Measurements from ENCODE around the gene AMBRA1.
"Not testable (repeated sequence)": the region's sequence is repeated elsewhere in the genome, so short reads cannot be mapped to it uniquely, and the experiment has no call there.

The AMBRA1 gene

GRCh38 chr11:46524201-46524770 lies 69.5 kb downstream of the AMBRA1 start:
- Mint-ChIP-seq H3K9me3 (no peaks in the 10 kb centered on the region), H3K4me3 (no peak overlapping the region), H3K36me3 (peaks cover 13% of the 10 kb centered on the region), H3K4me1 (peaks cover 20% of the 10 kb centered on the region), H3K27me3 (no peaks in the 10 kb centered on the region), H3K27ac (no peak overlapping the region)
- DNase-seq (ENCODE audit: low spot score in 2 of 2) (no peak), ATAC-seq (ENCODE audit: low read depth) (no peak)

- no peak for ATAC-seq (ENCODE audit: low read depth)
- Mint-ChIP-seq H3K4me1 (peaks cover 12% of the 10 kb centered on the region), H3K36me3 (peaks cover 13% of the 10 kb centered on the region)
These were observed 70.5 kb downstream of the AMBRA1 start for GRCh38 chr11:46523290-46523689.

GRCh38 chr11:46522682-46523281 lies 71.0 kb downstream of the AMBRA1 start:
- H3K36me3 Mint-ChIP-seq = peaks cover 13% of the 10 kb centered on the region
- no peak for ATAC-seq (ENCODE audit: low read depth)
- no peaks in the 10 kb centered on the region for H3K9me3 Mint-ChIP-seq
- H3K27ac Mint-ChIP-seq = peak overlapping the region; percentile 43
- DNase-seq (ENCODE audit: low spot score in 2 of 2) = no peak
- H3K4me1 Mint-ChIP-seq = peaks cover 11% of the 10 kb centered on the region
- no peak overlapping the region for H3K4me3 Mint-ChIP-seq
- H3K27me3 Mint-ChIP-seq = no peaks in the 10 kb centered on the region

More at GRCh38 chr11:46523290-46523689, 70.5 kb downstream of the AMBRA1 start:
- peak overlapping the region; percentile 43 for H3K27ac Mint-ChIP-seq
- H3K9me3 Mint-ChIP-seq = no peaks in the 10 kb centered on the region
- H3K27me3 Mint-ChIP-seq = no peaks in the 10 kb centered on the region
- no peak for DNase-seq (ENCODE audit: low spot score in 2 of 2)
- no peak overlapping the region for H3K4me3 Mint-ChIP-seq

GRCh38 chr11:46521961-46522681 lies 71.7 kb downstream of the AMBRA1 start:
- ATAC-seq (ENCODE audit: low read depth) (no peak), DNase-seq (ENCODE audit: low spot score in 2 of 2) (no peak)
- no peaks in the 10 kb centered on the region for H3K27me3 Mint-ChIP-seq
- H3K9me3 Mint-ChIP-seq = no peaks in the 10 kb centered on the region
- H3K36me3 Mint-ChIP-seq = peaks cover 9% of the 10 kb centered on the region
- no peak overlapping the region for H3K4me3 Mint-ChIP-seq
- H3K4me1 Mint-ChIP-seq = peaks cover 11% of the 10 kb centered on the region
- no peak overlapping the region for H3K27ac Mint-ChIP-seq

- DNase-seq (ENCODE audit: low spot score in 2 of 2) = no peak
- Mint-ChIP-seq H3K4me1 (peaks cover 11% of the 10 kb centered on the region), H3K27me3 (no peaks in the 10 kb centered on the region), H3K27ac (no peak overlapping the region), H3K9me3 (no peaks in the 10 kb centered on the region), H3K36me3 (peaks cover 3% of the 10 kb centered on the region), H3K4me3 (no peak overlapping the region)
- ATAC-seq (ENCODE audit: low read depth) = no peak
These were observed 72.7 kb downstream of the AMBRA1 start for GRCh38 chr11:46520971-46521745.

GRCh38 chr11:46519351-46519750 lies 74.5 kb downstream of the AMBRA1 start:
- Mint-ChIP-seq H3K4me3 (no peak overlapping the region), H3K9me3 (no peaks in the 10 kb centered on the region), H3K27ac (no peak overlapping the region), H3K4me1 (peaks cover 11% of the 10 kb centered on the region), H3K27me3 (no peaks in the 10 kb centered on the region), H3K36me3 (peaks cover 5% of the 10 kb centered on the region)
- ATAC-seq (ENCODE audit: low read depth) = no peak
- DNase-seq (ENCODE audit: low spot score in 2 of 2) = no peak

GRCh38 chr11:46518928-46519327 lies 74.9 kb downstream of the AMBRA1 start:
- H3K27ac Mint-ChIP-seq; H3K27me3 Mint-ChIP-seq; H3K9me3 Mint-ChIP-seq; H3K36me3 Mint-ChIP-seq; H3K4me3 Mint-ChIP-seq; ATAC-seq (ENCODE audit: low read depth); DNase-seq (ENCODE audit: low spot score in 2 of 2): not testable (repeated sequence)
- H3K4me1 Mint-ChIP-seq = peaks cover 14% of the 10 kb centered on the region

GRCh38 chr11:46514370-46514769 lies 79.5 kb downstream of the AMBRA1 start:
- H3K27ac Mint-ChIP-seq = peak overlapping the region; percentile 55
- no peaks in the 10 kb centered on the region for H3K9me3 Mint-ChIP-seq
- ATAC-seq (ENCODE audit: low read depth) = no peak
- no peak for DNase-seq (ENCODE audit: low spot score in 2 of 2)
- peaks cover 17% of the 10 kb centered on the region for H3K36me3 Mint-ChIP-seq
- H3K4me1 Mint-ChIP-seq = peaks cover 11% of the 10 kb centered on the region
- no peaks in the 10 kb centered on the region for H3K27me3 Mint-ChIP-seq
- no peak overlapping the region for H3K4me3 Mint-ChIP-seq

- Mint-ChIP-seq H3K4me3 (no peak overlapping the region), H3K27ac (peak overlapping the region; percentile 55), H3K36me3 (peaks cover 18% of the 10 kb centered on the region), H3K27me3 (no peaks in the 10 kb centered on the region), H3K4me1 (peaks cover 9% of the 10 kb centered on the region), H3K9me3 (no peaks in the 10 kb centered on the region)
- ATAC-seq (ENCODE audit: low read depth) = no peak
- no peak for DNase-seq (ENCODE audit: low spot score in 2 of 2)
These were observed 79.9 kb downstream of the AMBRA1 start for GRCh38 chr11:46513934-46514342.

- H3K27me3 Mint-ChIP-seq = no peaks in the 10 kb centered on the region
- no peak overlapping the region for H3K4me3 Mint-ChIP-seq
- H3K27ac Mint-ChIP-seq = peak overlapping the region; percentile 60
- ATAC-seq (ENCODE audit: low read depth) = no peak
- peaks cover 29% of the 10 kb centered on the region for H3K36me3 Mint-ChIP-seq
- peaks cover 9% of the 10 kb centered on the region for H3K4me1 Mint-ChIP-seq
- H3K9me3 Mint-ChIP-seq = no peaks in the 10 kb centered on the region
- DNase-seq (ENCODE audit: low spot score in 2 of 2) = no peak
These were observed 81.5 kb downstream of the AMBRA1 start for GRCh38 chr11:46512261-46512881.

- Mint-ChIP-seq H3K27me3 (no peaks in the 10 kb centered on the region), H3K4me3 (no peak overlapping the region), H3K36me3 (peaks cover 34% of the 10 kb centered on the region), H3K9me3 (no peaks in the 10 kb centered on the region), H3K4me1 (peaks cover 10% of the 10 kb centered on the region), H3K27ac (peak overlapping the region; percentile 60)
- no peak for ATAC-seq (ENCODE audit: low read depth)
- DNase-seq (ENCODE audit: low spot score in 2 of 2) = no peak
These were observed 82.5 kb downstream of the AMBRA1 start for GRCh38 chr11:46511342-46511741.

GRCh38 chr11:46508360-46508759 lies 85.5 kb downstream of the AMBRA1 start:
- ATAC-seq (ENCODE audit: low read depth) = no peak
- Mint-ChIP-seq H3K27ac (no peak overlapping the region), H3K4me3 (no peak overlapping the region), H3K36me3 (peaks cover 40% of the 10 kb centered on the region), H3K4me1 (peaks cover 12% of the 10 kb centered on the region), H3K27me3 (no peaks in the 10 kb centered on the region), H3K9me3 (no peaks in the 10 kb centered on the region)
- no peak for DNase-seq (ENCODE audit: low spot score in 2 of 2)

- no peak for DNase-seq (ENCODE audit: low spot score in 2 of 2)
- Mint-ChIP-seq H3K27ac (no peak overlapping the region), H3K4me3 (no peak overlapping the region), H3K36me3 (peaks cover 35% of the 10 kb centered on the region), H3K4me1 (peaks cover 9% of the 10 kb centered on the region), H3K27me3 (no peaks in the 10 kb centered on the region), H3K9me3 (no peaks in the 10 kb centered on the region)
- no peak for ATAC-seq (ENCODE audit: low read depth)
These were observed 87.4 kb downstream of the AMBRA1 start for GRCh38 chr11:46506483-46506791.
